Activated CD8-positive, alpha-beta memory T cell treated with anti-CD3 and anti-CD28 coated beads, Interleukin-2, amount 50 U/mL, for 24 hours (primary cell): ENCODE measurements around the gene ZNF584.
"Not testable (repeated sequence)": the region's sequence is repeated elsewhere in the genome, so short reads cannot be mapped to it uniquely, and the experiment has no call there.

Experiments
- DNase-seq: peaks from one replicate; pipeline ENCODE4 v3.0.0-alpha.2; 2020; ENCODE audit errors: extremely low read depth

The ZNF584 gene

GRCh38 chr19:58408152-58409009, at the start of gene ZNF584:
ZNF584 (plus strand) TSS chr19:58408649; CDS start chr19:58409148, 499 bp downstream.
- peak; percentile 86 for DNase-seq

- no peak for DNase-seq
These were observed 46.6 kb upstream of the ZNF584 start for GRCh38 chr19:58361900-58362271.

DNA sequence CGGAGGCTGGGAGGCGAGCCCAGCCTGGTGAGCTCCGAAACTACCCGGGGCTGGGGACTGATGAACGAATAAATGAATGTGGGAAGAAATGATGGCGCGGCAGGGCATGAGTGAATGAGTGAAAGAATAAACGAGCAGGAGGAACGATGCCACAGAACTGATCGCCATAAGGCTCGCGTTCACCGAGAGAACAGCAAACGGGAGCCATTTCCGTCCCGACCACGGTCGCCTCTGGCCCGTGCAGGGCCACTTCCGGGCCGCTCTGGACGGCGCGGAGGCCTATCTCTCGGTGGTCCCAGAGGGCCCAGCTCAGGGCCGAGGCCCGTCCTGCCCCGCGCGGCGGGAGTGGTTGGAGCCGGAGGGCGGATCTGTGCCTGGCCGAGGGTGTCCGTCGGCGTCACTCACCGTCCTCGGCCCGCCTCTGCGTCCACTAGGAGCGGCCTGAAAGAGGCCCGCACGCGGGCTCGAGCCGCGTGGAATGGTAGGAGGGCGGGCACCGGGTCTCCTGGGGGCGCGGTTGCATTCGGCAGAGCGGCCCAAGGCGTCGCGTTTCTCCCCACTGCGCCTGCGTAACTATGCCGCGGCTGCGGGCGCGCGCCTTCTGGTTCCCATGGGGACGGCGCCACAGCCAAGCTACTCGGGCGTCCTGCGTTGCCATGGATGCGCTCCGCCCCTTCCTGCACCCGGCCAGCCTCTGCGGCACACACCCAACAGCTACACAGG, 46.0 kb upstream of the ZNF584 start, which contains the start of gene ZNF497:
ZNF497 (minus strand) TSS at position 480 of the 723 bp plus-strand sequence. CDS start 5,116 bp downstream, outside the sequence.
- peak; percentile 87 for DNase-seq

DNA sequence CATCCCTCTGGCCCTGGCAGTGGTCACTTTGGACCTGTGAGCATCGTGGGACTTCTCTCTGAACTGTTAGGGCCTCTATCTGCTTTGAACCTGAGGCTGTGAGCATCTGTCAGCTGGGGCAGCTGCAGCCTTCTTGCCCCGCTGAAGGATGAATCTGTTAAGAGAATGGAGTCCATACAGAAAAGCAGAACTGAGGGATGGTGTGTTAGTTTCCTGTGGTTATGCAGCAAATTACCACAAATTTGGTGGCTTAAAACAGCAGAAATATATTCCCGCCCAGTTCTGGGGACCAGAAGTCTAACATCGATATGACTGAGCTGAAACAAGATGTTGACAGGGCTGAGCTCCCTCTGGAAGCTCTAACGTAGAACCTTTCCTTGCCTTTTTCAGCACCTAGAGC, 44.3 kb upstream of the ZNF584 start:
- DNase-seq: no peak

DNA sequence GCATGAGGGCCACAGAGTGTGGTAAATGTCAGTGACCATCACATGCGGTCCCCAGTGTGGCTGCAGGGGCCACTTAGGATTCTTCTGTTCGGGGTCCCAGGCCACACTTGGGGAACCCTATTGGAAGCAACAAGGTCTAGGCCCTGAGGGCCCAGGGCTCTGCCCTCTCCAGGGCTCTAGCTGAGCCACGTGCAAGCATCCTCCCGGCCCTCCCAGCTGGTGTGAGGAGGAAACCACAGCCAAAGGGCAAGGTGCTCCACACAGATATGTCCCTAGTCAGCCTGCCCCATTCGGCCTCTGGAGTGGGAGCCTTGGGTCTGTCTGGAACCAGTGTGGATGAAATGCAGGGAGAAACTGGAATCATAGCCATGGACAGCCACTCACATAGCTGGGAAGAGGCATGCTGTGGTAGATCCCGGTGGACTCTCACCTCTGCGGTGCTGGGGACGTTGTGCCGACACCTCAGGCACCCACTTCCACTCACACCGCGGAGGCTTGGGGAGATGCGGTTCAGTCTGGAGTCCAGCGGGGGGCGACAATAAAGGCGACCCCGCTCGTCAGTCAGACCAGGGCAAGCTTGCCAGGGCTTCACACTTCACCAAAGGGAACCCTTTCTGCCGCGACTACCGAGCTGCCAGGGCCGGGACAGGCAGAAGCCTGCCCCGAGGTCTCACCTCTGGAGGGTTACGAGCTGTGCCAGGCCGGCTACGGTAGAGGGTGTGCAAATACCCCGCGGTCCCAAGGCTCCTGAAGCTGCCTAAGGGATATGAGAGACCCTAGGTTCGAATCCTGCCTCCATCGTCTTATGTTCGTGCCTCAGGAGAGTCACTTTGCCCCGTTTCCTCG, 41.6 kb upstream of the ZNF584 start:
- DNase-seq: no peak

DNA sequence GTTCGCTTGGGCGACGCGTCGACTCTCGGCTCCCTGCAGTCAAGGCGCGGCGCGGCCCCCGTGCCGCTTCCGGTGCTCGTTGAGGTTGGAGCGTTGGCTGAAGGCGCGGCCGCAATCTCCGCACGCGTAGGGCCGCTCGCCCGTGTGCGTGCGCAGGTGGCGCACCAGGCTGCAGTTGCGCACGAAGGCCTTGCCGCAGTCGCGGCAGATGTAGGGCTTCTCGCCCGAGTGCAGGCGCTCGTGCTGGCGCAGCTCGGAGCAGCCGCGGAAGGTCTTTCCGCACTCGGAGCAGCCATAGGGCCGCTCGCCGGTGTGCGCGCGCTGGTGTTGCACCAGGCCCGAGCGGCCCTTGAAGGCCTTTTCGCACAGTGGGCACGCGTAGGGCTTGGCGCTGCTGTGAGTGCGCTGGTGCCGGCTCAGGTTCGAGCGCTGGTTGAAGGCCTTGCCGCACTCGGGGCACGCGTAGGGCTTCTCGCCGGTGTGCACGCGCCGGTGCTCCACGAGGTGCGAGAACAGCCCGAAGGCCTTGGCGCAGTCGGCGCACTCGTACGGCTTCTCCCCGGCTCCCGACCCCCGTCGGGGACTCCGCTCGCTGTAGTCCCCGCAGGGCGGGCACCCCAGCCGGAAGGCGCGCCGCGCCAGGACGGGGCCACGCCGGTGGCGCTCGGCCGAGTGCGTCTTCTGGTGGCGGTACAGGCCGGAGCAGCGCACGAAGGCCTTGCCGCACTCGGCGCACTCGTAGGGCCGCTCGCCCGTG, 40.6 kb upstream of the ZNF584 start:
- DNase-seq: no peak

DNA sequence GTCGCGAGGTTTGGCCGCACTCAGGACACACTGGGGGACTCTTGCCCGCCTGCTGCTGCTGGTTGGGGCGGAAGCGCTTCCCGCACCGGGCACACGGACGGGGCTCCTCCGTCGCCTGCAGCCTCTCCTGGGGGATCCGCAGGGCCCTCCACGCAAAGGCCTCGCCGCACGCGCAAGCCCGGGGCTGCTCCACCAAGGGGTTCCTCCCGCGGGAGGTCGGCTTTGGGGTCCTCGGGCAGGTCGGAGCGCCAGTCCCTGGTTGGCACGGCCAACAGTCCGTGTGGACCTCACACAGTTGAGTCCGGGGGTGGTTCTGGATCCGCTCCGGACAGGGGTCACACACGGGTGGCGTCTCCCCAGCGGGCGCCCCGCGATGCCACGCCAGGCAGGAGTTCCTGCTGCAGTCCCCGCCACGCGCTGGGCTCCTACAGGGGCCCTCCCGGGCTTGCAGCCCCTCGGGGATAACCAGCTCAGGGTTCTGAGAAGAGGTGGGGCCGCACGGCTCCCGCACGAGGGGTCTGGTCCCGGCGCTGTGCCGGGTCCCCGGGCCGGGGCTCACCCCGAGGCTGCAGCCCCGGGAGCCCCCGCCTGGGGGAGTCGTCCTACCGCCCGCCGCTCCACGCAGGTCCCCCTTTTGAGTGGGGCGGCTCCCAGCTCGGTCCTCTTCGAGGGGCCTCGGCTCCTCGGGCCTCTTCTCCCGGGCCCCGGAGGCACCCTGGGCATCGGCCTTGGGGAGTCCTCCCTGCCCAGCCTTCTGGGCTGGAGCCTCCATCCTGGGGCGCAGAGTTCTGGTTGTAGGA, 39.7 kb upstream of the ZNF584 start:
- no peak for DNase-seq

DNA sequence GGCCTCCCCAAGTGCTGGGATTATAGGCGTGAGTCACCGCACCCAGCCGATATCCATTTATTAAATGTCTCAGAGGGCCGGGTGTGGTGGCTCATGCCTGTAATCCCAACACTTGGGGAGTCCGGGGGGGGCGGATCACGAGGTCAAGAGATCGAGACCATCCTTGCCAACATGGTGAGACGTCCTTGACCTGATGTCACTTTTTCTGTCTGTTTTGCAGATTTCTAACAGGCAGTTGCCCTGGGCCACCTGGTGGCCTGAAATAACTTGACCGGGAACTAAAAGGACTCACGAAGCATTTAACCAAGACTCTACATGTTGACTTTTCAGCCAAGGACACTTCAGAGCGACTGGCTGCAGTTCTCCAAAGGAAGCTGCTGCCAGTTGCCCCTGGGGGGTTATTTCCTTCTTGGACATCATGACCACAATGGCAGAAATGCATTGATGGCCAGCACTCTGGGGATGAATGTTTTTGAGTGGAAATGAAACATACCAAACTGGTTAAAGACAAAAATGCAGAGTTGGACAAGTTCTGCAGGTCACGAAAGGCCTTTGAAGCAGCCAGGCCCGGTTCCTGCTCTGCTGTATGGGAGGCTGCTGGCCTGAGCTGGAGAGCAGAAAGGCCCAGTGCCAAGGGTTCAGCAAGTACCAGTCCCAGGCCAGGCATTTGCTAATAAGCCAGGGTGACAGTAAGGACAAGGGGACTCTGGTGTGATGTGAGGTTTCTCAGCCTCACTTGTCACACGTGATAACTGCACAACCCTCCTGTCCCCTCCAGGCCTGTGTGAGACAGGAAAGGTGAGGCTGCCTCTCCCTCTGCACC, 35.9 kb upstream of the ZNF584 start:
- DNase-seq: no peak

- no peak for DNase-seq
These were observed 34.2 kb upstream of the ZNF584 start for GRCh38 chr19:58374200-58374599.

- DNase-seq: not testable (repeated sequence)
These were observed 31.7 kb upstream of the ZNF584 start for GRCh38 chr19:58376724-58377123.

- DNase-seq: no peak
These were observed 29.2 kb upstream of the ZNF584 start for GRCh38 chr19:58379246-58379645.

DNA sequence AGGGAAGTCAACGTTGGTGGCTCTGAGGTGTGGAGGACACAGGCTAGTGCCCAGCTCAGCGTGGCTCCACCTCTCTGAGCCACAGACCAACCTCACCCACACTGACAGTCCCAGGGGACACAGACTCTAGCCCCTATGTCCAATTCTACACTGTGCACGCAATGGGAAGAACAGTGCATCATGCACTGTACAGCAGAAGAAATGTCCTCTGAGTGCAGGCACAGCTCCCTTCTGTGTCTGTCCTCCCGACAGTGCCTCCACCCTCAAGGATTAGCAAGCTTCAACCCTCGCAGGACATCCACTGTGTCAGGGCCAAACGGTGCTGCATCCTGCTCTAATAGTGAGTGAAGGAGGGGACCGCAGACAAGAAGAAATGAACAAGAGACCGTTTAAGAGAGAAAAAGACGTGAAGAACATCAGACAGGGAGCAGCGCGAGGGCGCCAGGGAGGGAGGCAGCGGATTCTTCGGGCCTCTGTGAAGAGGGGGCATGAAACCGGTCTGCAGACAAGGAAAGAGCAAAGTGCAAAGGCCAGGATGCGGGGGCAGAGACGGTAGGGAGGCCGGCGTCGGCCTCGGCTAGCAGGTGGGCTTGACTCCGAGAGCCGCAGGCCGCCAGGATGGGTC, 28.3 kb upstream of the ZNF584 start:
- DNase-seq: no peak

DNA sequence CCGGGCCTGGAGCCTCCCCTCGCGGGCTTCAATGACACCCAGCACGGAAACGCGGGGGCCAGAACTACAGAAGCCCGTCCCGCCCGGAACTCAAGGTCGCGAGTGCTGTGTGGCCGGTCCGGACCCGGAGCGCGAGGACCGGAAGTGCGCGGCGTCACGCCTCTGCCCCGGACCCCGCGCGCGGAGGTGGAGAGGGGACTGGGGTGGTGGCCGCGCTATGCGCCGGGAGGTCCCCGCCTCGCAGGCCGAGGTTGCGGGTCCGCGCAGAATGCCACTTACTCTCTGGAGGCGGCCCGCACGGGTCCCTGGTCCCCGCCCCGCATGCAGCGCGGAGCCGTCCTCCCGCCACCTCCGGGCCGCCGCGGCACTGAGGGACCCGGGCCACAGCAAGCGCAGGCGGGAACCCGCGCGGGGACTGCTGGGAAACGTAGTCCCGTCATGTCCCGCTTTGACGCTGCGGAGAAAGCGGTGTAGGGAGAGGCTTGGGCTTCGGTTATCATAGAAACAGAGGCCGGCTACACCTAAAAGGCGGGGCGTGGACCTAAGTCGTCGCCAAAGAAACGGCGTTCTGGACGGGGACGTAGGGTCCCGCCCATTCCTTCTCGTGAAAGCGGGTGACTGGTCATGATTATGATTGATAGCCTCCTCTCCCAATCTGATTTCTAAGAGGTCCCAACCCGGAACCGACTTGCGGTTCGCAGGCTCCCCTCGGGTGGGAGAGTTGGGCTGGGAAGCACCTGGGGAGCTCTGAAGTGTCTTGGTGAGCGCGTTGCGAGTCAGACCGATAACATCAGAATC, 27.6 kb upstream of the ZNF584 start, which contains the start of gene ZNF837:
ZNF837 (minus strand) TSS at position 369 of the 798 bp plus-strand sequence. CDS start 11,698 bp downstream, outside the sequence.
- peak; percentile 97 for DNase-seq

DNA sequence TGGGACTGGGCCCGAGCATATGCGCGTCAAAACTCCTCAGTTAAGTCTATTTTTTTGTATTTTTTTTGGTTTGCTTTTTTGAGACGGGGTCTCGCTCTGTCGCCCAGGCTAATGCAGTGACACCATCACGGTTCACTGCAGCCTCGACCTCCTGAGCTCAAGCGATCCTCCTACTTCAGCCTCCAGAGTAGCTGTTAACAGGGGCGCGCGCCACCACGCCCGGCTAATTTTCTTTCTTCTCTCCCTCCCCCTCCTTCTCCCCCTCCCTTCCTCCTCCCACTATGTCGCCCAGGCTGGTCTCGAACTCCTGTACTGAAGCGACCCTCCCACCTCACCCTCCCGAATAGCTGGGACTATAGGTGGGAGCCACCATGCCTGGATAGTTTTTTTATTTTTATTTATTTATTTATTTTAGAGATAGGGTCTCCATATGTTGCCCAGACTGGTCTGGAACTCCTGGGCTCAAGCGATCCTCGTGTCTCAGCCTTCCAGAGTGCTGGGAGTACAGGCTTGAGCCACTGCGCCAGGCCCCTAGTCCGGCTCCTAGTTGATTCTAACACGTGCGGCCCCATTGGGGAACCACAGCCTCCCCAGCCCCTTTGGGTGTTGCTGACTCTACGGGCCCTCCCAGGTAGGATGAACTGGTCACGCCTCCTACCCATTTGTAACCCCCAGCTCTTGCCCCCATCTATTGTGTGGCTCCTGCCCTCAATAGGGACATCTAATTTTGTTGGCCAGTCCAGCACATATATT, 26.8 kb upstream of the ZNF584 start:
- no peak for DNase-seq

DNA sequence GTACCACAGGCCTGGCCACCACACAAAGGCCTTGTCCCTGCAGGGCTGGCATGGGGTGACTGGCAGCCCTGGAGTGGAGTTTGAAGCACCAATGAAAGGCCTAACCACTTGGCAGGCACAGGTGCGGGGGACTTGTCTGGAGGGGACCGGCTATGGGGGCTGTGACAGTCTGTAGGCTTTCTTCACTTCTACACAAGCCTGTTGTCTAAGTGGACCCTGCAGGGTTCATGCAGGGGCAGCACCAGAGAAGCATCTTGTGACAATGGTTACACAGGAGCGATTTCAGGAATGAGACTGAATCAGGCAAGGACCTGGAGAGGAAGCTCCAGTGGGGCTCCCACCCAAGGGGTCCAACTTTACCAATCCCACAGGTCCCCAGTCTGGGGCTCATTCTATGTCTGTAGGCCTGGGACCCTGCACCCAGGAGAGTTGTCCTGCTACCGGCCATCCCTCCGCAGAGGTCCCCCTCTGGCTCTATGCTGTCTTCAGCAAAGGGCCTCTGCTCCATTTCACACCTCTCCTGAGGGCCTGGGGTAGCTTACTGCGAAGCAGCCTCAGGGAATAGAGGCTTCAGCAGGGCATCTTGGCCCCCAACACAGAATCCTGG, 25.3 kb upstream of the ZNF584 start:
- no peak for DNase-seq

DNA sequence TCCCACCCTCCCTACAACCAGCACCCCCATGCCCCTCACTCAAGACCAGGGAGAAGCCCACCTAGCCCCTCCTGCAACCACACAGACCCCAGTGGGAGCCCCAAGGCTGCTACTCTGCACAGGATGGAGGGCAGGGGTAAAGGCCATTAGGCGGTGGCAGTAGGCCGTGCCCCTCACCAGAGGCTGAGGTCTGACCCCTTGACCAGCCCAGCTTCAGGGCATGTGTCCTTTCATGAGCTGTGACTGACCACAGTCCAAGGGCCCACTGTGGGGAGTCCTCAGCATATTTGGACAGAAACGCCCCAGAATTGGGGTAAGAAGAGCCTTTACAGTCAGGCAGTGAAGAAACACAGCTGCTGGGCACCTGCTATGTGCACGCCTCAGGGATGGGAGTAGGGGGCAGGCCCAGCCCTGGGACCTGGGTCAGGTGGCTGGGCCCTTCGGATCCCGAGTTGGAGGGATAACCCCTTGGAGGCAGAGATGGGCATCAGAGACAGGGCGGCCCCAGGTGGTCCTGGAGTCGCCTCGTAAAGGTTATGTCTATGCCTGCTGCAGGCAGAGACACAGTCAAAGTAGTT, 23.0 kb upstream of the ZNF584 start:
- no peak for DNase-seq
